Vagina (tissue), 2 donors: Measurements from ENCODE around the gene TMEM150A.

ENCODE experiments used
- POLR2A ChIP-seq, 2 donors: fragments of 450-650 bp; IDR thresholded peaks; one replicate each; pipeline ENCODE4 v1.6.1; 2017; ENCODE audit warnings: antibody characterized with exemption in 2 of 2, mild to moderate bottlenecking in 2 of 2, moderate library complexity in 2 of 2
- POLR2AphosphoS5 ChIP-seq, 2 donors: sonication (generic); formaldehyde crosslinking; IDR thresholded peaks; one replicate each; pipeline ENCODE4 v1.9.0; 2017; ENCODE audit warnings: antibody characterized with exemption in 2 of 2, mild to moderate bottlenecking in 2 of 2, low read depth in 1 of 2; ENCODE audit not compliant: insufficient read depth in 1 of 2
- TF ChIP-seq, protein P1 (sequence below), 3 experiments: fragments of 450-650 bp in 2 of 3; fragments of 200-600 bp in 1 of 3; sonication (generic) in 1 of 3; IDR thresholded peaks; one replicate each; pipeline ENCODE4 v1.5.1; 2017 to 2019; ENCODE audit warnings: antibody characterized with exemption in 3 of 3, mild to moderate bottlenecking in 2 of 3, moderate library complexity in 2 of 3

DNA sequence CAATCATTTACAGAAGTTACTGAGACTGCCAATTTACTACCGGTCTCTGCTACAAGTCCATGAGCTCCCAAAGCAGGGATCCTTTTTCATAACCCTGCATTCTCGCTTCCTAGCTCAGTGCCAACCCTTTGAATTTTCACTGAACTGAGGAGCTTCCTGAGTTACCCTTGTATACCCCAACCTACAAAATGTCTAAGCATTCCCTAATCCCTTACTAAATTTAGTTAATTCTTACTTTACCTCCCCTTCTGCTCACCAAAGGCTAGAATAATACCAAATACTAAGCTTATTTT lies 53.9 kb downstream of the TMEM150A start:
- TF ChIP-seq, protein P1, sequence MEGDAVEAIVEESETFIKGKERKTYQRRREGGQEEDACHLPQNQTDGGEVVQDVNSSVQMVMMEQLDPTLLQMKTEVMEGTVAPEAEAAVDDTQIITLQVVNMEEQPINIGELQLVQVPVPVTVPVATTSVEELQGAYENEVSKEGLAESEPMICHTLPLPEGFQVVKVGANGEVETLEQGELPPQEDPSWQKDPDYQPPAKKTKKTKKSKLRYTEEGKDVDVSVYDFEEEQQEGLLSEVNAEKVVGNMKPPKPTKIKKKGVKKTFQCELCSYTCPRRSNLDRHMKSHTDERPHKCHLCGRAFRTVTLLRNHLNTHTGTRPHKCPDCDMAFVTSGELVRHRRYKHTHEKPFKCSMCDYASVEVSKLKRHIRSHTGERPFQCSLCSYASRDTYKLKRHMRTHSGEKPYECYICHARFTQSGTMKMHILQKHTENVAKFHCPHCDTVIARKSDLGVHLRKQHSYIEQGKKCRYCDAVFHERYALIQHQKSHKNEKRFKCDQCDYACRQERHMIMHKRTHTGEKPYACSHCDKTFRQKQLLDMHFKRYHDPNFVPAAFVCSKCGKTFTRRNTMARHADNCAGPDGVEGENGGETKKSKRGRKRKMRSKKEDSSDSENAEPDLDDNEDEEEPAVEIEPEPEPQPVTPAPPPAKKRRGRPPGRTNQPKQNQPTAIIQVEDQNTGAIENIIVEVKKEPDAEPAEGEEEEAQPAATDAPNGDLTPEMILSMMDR (IDR thresholded peaks at IDR 0.05): no peak
- TF ChIP-seq POLR2AphosphoS5 (IDR thresholded peaks at IDR 0.05; ENCODE audit: insufficient read depth in 1 of 2, low read depth in 1 of 2) (no peak), POLR2A (IDR thresholded peaks at IDR 0.05) (no peak)
